ENCODE results near the gene F5.

The F5 gene

GRCh38 chr1:169475806-169476387, 110.4 kb downstream of the F5 start:
- no peak for FAIRE-seq

- no peak for FAIRE-seq
These were observed 111.8 kb downstream of the F5 start for GRCh38 chr1:169474302-169474995.

GRCh38 chr1:169473347-169473746, 112.9 kb downstream of the F5 start:
- FAIRE-seq = no peak

- no peak for FAIRE-seq
These were observed 113.5 kb downstream of the F5 start for GRCh38 chr1:169472738-169473137.

GRCh38 chr1:169468982-169469381, 117.3 kb downstream of the F5 start:
- FAIRE-seq = no peak

- FAIRE-seq = peak; percentile 55
These were observed 119.7 kb downstream of the F5 start for GRCh38 chr1:169466259-169467230.

- no peak for FAIRE-seq
These were observed 121.0 kb downstream of the F5 start for GRCh38 chr1:169465281-169465680.

Data from A204.1 (cell line).